ENCODE results near the gene IL17RD. TPM values are rescaled to one million over a fixed set of nuclear protein-coding genes. Genes with fewer than 3 reads are reported as not detected.

Gene IL17RD
- total and polyA plus RNA-seq, 5 donors: 0.59 to 2.8 (median 2.1) TPM

DNA sequence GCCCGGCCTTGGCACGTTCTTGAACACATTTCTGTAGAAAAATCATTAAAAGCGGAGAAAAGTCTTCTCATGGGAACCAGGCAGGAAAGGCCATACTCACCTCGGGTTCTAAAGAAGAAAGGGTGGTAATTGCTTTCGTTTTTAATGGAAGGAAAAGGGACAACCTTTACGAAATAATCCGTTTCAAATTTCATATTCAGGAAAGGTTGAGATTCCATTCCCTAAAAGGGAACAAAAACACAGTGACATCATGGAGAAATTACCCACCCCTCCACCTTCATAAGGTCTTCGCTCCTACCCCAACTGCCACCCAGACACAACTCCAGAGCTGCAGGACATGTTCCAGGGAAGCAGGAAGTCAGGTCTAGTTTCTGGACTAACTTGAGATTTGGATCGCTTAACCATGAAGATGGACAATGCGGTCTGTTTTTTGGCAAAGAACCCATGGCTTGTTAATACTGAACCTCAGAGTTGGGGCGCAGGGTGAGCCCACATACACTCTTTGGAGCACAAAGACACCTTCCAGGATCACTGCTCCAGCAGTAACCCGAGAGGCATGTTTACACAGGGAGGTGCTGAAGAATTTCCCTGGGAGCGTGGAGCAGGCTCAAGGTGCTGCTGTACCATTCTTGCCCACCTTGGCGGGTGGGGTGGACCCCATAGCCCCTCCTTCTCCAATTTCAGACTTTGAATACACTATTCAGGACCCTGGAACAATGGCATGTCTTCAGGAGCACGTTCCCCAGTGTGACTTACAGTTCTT is 55.5 kb downstream of the IL17RD start:
- Histone ChIP-seq H3K27ac (ENCODE audit: low read length) (no peak overlapping the region), H3K4me3 (ENCODE audit: low read length) (no peak overlapping the region), H3K27me3 (ENCODE audit: control insufficient read depth, insufficient read depth) (no peaks in the 10 kb centered on the region), H3K4me1 (ENCODE audit: control insufficient read depth, insufficient read depth, low read length) (no peaks in the 10 kb centered on the region), H3K9me3 (ENCODE audit: control insufficient read depth, low read length) (no peaks in the 10 kb centered on the region)
- intact Hi-C loops (cut with DNase I): no loop called here
- DNase-seq: no peak
- ATAC-seq: no peak
- WGBS: 94% methylated on average over 15 of the region's 15 CpGs

DNA sequence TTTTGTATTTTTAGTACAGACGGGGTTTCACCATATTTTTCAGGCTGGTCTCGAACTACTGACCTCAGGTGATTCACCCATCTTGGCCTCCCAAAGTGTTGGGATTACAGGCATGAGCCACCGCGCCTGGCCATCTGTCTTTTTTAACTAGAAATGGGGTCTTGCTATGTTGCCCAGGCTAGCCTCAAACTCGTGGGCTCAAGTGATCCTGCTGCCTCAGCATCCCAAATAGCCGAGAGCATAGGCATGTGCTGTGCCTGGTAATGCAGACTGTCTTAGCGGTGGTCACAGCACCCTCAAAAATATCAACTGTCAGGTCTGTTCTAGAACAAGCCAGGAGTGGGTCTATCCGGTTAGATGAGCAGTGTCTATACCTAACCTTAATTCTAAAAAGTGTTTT is 56.5 kb downstream of the IL17RD start:
- WGBS: 96% methylated on average over 8 of the region's 8 CpGs
- intact Hi-C loops (cut with DNase I): no loop called here

GRCh38 chr3:57105585-57105984 is 59.6 kb downstream of the IL17RD start:
- 97% methylated on average over 9 of the region's 9 CpGs for WGBS
- ATAC-seq (no peak), DNase-seq (no peak)
- Histone ChIP-seq H3K9me3 (ENCODE audit: control insufficient read depth, low read length) (no peaks in the 10 kb centered on the region), H3K4me3 (ENCODE audit: low read length) (no peak overlapping the region), H3K27ac (ENCODE audit: low read length) (no peak overlapping the region), H3K4me1 (ENCODE audit: control insufficient read depth, insufficient read depth, low read length) (no peaks in the 10 kb centered on the region), H3K27me3 (ENCODE audit: control insufficient read depth, insufficient read depth) (no peaks in the 10 kb centered on the region)
- intact Hi-C loops (cut with DNase I): no loop called here

More for the DNA sequence above, 56.5 kb downstream of the IL17RD start:
- ATAC-seq (no peak), DNase-seq (no peak)
- Histone ChIP-seq H3K4me3 (ENCODE audit: low read length) (no peak overlapping the region), H3K9me3 (ENCODE audit: control insufficient read depth, low read length) (no peaks in the 10 kb centered on the region), H3K27me3 (ENCODE audit: control insufficient read depth, insufficient read depth) (no peaks in the 10 kb centered on the region), H3K27ac (ENCODE audit: low read length) (no peak overlapping the region), H3K4me1 (ENCODE audit: control insufficient read depth, insufficient read depth, low read length) (no peaks in the 10 kb centered on the region)

DNA sequence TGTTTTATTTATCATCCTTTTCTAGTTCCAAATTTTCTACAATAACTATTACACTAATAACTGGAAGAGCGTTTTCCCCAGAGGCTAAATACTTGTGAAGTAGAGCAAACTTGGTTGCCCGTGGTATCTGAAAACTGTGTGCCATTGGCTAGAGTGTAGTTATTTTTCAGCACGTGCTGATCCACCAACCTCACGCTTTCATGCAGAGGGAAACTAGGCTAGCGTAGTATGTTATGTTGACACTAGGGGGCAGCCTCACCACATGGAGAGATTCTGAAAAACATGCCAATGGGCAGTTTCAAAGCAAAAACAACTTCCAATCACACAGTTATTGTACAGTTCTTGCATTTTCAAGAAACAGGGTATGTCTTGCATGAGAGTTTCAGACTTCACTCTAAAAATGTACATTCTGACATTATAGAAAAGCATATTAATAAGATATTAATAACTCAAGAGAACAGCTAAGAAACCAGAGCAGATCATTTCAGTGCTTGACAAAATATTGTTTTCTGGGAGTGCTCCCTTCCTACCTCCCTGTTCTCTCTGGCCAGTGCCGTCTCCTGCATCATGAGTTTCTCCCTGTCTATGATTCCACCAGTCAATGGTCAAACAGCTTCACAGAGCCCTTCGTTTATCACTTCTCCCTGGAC is 65.0 kb downstream of the IL17RD start:
- intact Hi-C loops (cut with DNase I): loop anchor here in 2 of 4 donors (5.0 kb wide), 2 partner anchors 122 to 127 kb away; partner anchors contain the start of gene APPL1 (in 1 of the 2)
- peak in 2 of 3 donors; percentile 55 to 62 for DNase-seq
- peak; percentile 75 to 84 for ATAC-seq
- H3K27ac ChIP-seq (ENCODE audit: low read length): no peak overlapping the region
- H3K27me3 ChIP-seq (ENCODE audit: control insufficient read depth, insufficient read depth): no peaks in the 10 kb centered on the region
- no peaks in the 10 kb centered on the region for H3K9me3 ChIP-seq (ENCODE audit: control insufficient read depth, low read length)
- 13% methylated on average over 7 of the region's 7 CpGs for WGBS
- H3K4me1 ChIP-seq (ENCODE audit: control insufficient read depth, insufficient read depth, low read length): no peaks in the 10 kb centered on the region
- no peak overlapping the region for H3K4me3 ChIP-seq (ENCODE audit: low read length)

GRCh38 chr3:57098418-57099310 is 66.5 kb downstream of the IL17RD start:
- intact Hi-C loops (cut with DNase I): loop anchor here in 1 of 4 donors (5.0 kb wide), 1 partner anchor 129 kb away; the partner anchor contains the start of gene APPL1
- no peak overlapping the region for H3K4me3 ChIP-seq (ENCODE audit: low read length)
- no peaks in the 10 kb centered on the region for H3K4me1 ChIP-seq (ENCODE audit: control insufficient read depth, insufficient read depth, low read length)
- H3K27me3 ChIP-seq (ENCODE audit: control insufficient read depth, insufficient read depth): no peaks in the 10 kb centered on the region
- no peak for DNase-seq
- H3K9me3 ChIP-seq (ENCODE audit: control insufficient read depth, low read length): no peaks in the 10 kb centered on the region
- no peak overlapping the region for H3K27ac ChIP-seq (ENCODE audit: low read length)
- no peak for ATAC-seq
- 66% methylated on average over 6 of the region's 6 CpGs for whole genome bisulfite sequencing

- 95% methylated on average over 23 of the region's 23 CpGs for WGBS
- DNase-seq (no peak), ATAC-seq (no peak)
- Histone ChIP-seq H3K27ac (ENCODE audit: low read length) (no peak overlapping the region), H3K9me3 (ENCODE audit: control insufficient read depth, low read length) (no peaks in the 10 kb centered on the region), H3K27me3 (ENCODE audit: control insufficient read depth, insufficient read depth) (no peaks in the 10 kb centered on the region), H3K4me1 (ENCODE audit: control insufficient read depth, insufficient read depth, low read length) (no peaks in the 10 kb centered on the region), H3K4me3 (ENCODE audit: low read length) (no peak overlapping the region)
- intact Hi-C loops (cut with DNase I): loop anchor here in 1 of 4 donors (5.0 kb wide), 1 partner anchor 130 kb away; the partner anchor contains the start of gene APPL1
These were observed 67.6 kb downstream of the IL17RD start for GRCh38 chr3:57097536-57097935.

- intact Hi-C loops (cut with DNase I): loop anchor here in 1 of 4 donors (5.0 kb wide), 1 partner anchor 132 kb away; the partner anchor contains the start of gene APPL1
- ATAC-seq (no peak), DNase-seq (no peak)
- Histone ChIP-seq H3K9me3 (ENCODE audit: control insufficient read depth, low read length) (no peaks in the 10 kb centered on the region), H3K4me3 (ENCODE audit: low read length) (no peak overlapping the region), H3K4me1 (ENCODE audit: control insufficient read depth, insufficient read depth, low read length) (no peaks in the 10 kb centered on the region), H3K27ac (ENCODE audit: low read length) (no peak overlapping the region), H3K27me3 (ENCODE audit: control insufficient read depth, insufficient read depth) (no peaks in the 10 kb centered on the region)
- WGBS: 93% methylated on average over 5 of the region's 5 CpGs
These were observed 69.8 kb downstream of the IL17RD start for GRCh38 chr3:57095363-57095762.

GRCh38 chr3:57094575-57094974 is 70.6 kb downstream of the IL17RD start:
- DNase-seq: no peak
- H3K27ac ChIP-seq (ENCODE audit: low read length): no peak overlapping the region
- H3K4me3 ChIP-seq (ENCODE audit: low read length): no peak overlapping the region
- no peak for ATAC-seq
- intact Hi-C loops (cut with DNase I): no loop called here
- H3K27me3 ChIP-seq (ENCODE audit: control insufficient read depth, insufficient read depth): no peaks in the 10 kb centered on the region
- H3K4me1 ChIP-seq (ENCODE audit: control insufficient read depth, insufficient read depth, low read length): no peaks in the 10 kb centered on the region
- 63% methylated on average over 4 of the region's 4 CpGs for WGBS
- no peaks in the 10 kb centered on the region for H3K9me3 ChIP-seq (ENCODE audit: control insufficient read depth, low read length)

DNA sequence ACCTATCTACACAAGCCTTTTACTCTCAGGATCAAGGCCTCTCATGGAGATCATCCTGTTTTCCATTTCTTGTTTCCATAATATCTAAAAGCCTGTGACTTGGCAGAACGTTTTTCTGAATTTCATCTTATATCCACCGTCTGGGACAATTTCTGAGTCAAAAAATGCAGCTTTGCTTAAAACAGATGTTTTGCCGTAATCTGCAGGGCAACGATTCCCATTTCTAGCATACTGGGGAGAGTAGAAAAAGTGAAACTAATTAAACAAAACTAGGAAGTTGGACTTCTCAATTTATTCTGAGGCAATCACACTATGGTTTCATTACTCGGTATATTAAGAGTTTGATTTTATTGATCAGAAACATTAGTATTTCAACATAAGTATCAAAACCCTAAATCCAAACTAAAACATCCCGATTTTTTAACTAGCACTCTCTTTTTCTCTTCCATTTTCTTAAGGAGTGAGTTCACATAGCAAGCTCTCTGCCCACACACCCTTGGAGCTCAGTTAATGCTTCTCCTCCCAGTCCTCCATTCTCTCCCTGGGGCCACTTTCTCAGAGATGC is 71.1 kb downstream of the IL17RD start:
- WGBS: 49% methylated on average over 6 of the region's 6 CpGs
- Histone ChIP-seq H3K9me3 (ENCODE audit: control insufficient read depth, low read length) (no peaks in the 10 kb centered on the region), H3K27ac (ENCODE audit: low read length) (no peak overlapping the region), H3K4me1 (ENCODE audit: control insufficient read depth, insufficient read depth, low read length) (no peaks in the 10 kb centered on the region), H3K4me3 (ENCODE audit: low read length) (no peak overlapping the region), H3K27me3 (ENCODE audit: control insufficient read depth, insufficient read depth) (no peaks in the 10 kb centered on the region)
- no peak for DNase-seq
- ATAC-seq: no peak
- intact Hi-C loops (cut with DNase I): no loop called here

GRCh38 chr3:57093489-57093888 is 71.7 kb downstream of the IL17RD start:
- no peaks in the 10 kb centered on the region for H3K9me3 ChIP-seq (ENCODE audit: control insufficient read depth, low read length)
- DNase-seq: no peak
- ATAC-seq: no peak
- no peaks in the 10 kb centered on the region for H3K4me1 ChIP-seq (ENCODE audit: control insufficient read depth, insufficient read depth, low read length)
- H3K27me3 ChIP-seq (ENCODE audit: control insufficient read depth, insufficient read depth): no peaks in the 10 kb centered on the region
- H3K27ac ChIP-seq (ENCODE audit: low read length): no peak overlapping the region
- H3K4me3 ChIP-seq (ENCODE audit: low read length): no peak overlapping the region
- intact Hi-C loops (cut with DNase I): no loop called here

Measured in right cardiac atrium (tissue), 5 donors.